A549 (cell line): Measurements from ENCODE around the gene CFAP298. TPM values are rescaled to one million over a fixed set of nuclear protein-coding genes. Genes with fewer than 3 reads are reported as not detected.
A peak's percentile ranks its signal among the peaks of the same experiment; 100 is the strongest.

Source experiments
- ATAC-seq, 2 experiments: fragments of 200-7000 bp in 1 of 2; fragments of >200 bp in 1 of 2; cut with Nextera tagmentation in 1 of 2; cut with Tn5 transposase in 1 of 2; 3 replicates each; pipeline versions ENCODE4 v1.8.0 to v1.9.1; 2018 to 2020; ENCODE audit warnings: mild to moderate bottlenecking in 1 of 2, moderate library complexity in 1 of 2
- CTCF ChIA-PET: fragments of 300-600 bp; sonication (Branson Sonifier 250); formaldehyde crosslinking; extraction: SDS; loops from one replicate; lab custom pipeline; 2021; ENCODE audit warnings: antibody characterized with exemption, inconsistent platforms; lab: Yijun Ruan, JAX
- POLR2A ChIA-PET: fragments of 350-600 bp; formaldehyde crosslinking; extraction: SDS; loops from one replicate; lab custom pipeline; 2021; ENCODE audit warnings: antibody characterized with exemption, inconsistent platforms; lab: Yijun Ruan, JAX
- DNase-seq, 2 experiments: peaks; one replicate each; pipeline versions ENCODE4 v3.0.0 to v3.0.0-alpha.2; 2011 to 2016; ENCODE audit warnings: low read depth in 1 of 2, low spot score in 1 of 2
- FAIRE-seq: peaks from 2 replicates; lab custom pipeline; 2011; peaks lifted over from hg19 to GRCh38; lab: Jason Lieb, UNC
- H3K27ac ChIP-seq, 2 experiments: fragments of >200 bp; sonication (Bioruptor Twin); formaldehyde crosslinking; 3 replicates each; pipeline ENCODE4 v1.5.1; 2016 to 2017
- H3K4me1 ChIP-seq: fragments of >200 bp; sonication (Bioruptor Twin); formaldehyde crosslinking; 3 replicates; pipeline ENCODE4 v1.6.1; 2016
- H3K4me2 ChIP-seq: fragments of >200 bp; sonication (Bioruptor Twin); formaldehyde crosslinking; 3 replicates; pipeline ENCODE4 v1.6.1; 2016
- H3K4me3 ChIP-seq: fragments of >200 bp; sonication (Bioruptor Twin); formaldehyde crosslinking; 3 replicates; pipeline ENCODE4 v1.5.1; 2016
- H3K9me3 ChIP-seq: fragments of >200 bp; sonication (Bioruptor Twin); formaldehyde crosslinking; 3 replicates; pipeline ENCODE4 v1.6.1; 2016
- CBX2 ChIP-seq: fragments of 200-600 bp; sonication (generic); IDR thresholded peaks from 2 replicates; pipeline ENCODE4 v1.6.1; 2016; ENCODE audit warnings: low read depth, mild to moderate bottlenecking, borderline replicate concordance
- CEBPB ChIP-seq, 2 experiments: fragments of >200 bp in 1 of 2; sonication (Bioruptor Twin) in 1 of 2; formaldehyde crosslinking in 1 of 2; IDR thresholded peaks; 2 replicates each; pipeline ENCODE4 v1.6.1; 2012 to 2016
- CHD2 ChIP-seq: fragments of 150-350 bp; IDR thresholded peaks from 2 replicates; pipeline ENCODE4 v1.6.1; 2014; ENCODE audit warnings: low read length; ENCODE audit not compliant: partially characterized antibody
- EP300 ChIP-seq, 2 experiments: fragments of >200 bp; sonication (Bioruptor Twin); formaldehyde crosslinking; IDR thresholded peaks; 2 replicates in 1 of 2; 3 replicates in 1 of 2; pipeline ENCODE4 v1.6.1; 2016 to 2017
- FOSL2 ChIP-seq, 2 experiments: fragments of 450-650 bp in 1 of 2; fragments of >200 bp in 1 of 2; sonication (Bioruptor Twin) in 1 of 2; formaldehyde crosslinking; IDR thresholded peaks; 2 replicates each; pipeline versions ENCODE4 v1.5.0 to v1.6.1; 2016 to 2020; ENCODE audit warnings: mild to moderate bottlenecking in 1 of 2, moderate library complexity in 1 of 2
- FOXS1 ChIP-seq: fragments of 250-450 bp; sonication (Bioruptor Pico); IDR thresholded peaks from 2 replicates; pipeline ENCODE4 v1.5.0; 2020; ENCODE audit warnings: mild to moderate bottlenecking, moderate library complexity
- HOXB5 ChIP-seq: fragments of 250-450 bp; sonication (Bioruptor Pico); IDR thresholded peaks from 2 replicates; pipeline ENCODE4 v1.5.0; 2020; ENCODE audit warnings: mild to moderate bottlenecking, moderate library complexity
- JUN ChIP-seq, 2 experiments: fragments of >200 bp; sonication (Bioruptor Twin); formaldehyde crosslinking; IDR thresholded peaks; 2 replicates in 1 of 2; 3 replicates in 1 of 2; pipeline ENCODE4 v1.6.1; 2016 to 2017
- JUNB ChIP-seq: fragments of >200 bp; sonication (Bioruptor Twin); formaldehyde crosslinking; IDR thresholded peaks from 2 replicates; pipeline ENCODE4 v1.6.1; 2016
- NFE2L2 ChIP-seq: fragments of 150-350 bp; conservative IDR thresholded peaks from 2 replicates; pipeline ENCODE4 v1.6.1; 2014; ENCODE audit warnings: low read length
- PHF8 ChIP-seq: fragments of 200-600 bp; sonication (generic); IDR thresholded peaks from 2 replicates; pipeline ENCODE4 v1.6.1; 2016; ENCODE audit warnings: low read depth, mild to moderate bottlenecking, antibody characterized with exemption, moderate library complexity, borderline replicate concordance
- RAD21 ChIP-seq, 2 experiments: fragments of >200 bp in 1 of 2; sonication (Bioruptor Twin) in 1 of 2; formaldehyde crosslinking in 1 of 2; IDR thresholded peaks in 1 of 2; conservative IDR thresholded peaks in 1 of 2; 2 replicates in 1 of 2; 3 replicates in 1 of 2; pipeline ENCODE4 v1.6.1; 2012 to 2018; ENCODE audit warnings: inconsistent platforms in 1 of 2
- RARB ChIP-seq: fragments of 250-450 bp; sonication (Bioruptor Pico); IDR thresholded peaks from 2 replicates; pipeline ENCODE4 v1.8.0; 2021; ENCODE audit warnings: mild to moderate bottlenecking, moderate library complexity
- RCOR1 ChIP-seq: fragments of 150-350 bp; IDR thresholded peaks from 2 replicates; pipeline ENCODE4 v1.6.1; 2014; ENCODE audit warnings: antibody characterized with exemption, low read length, low read depth
- TP53 ChIP-seq: fragments of 250-450 bp; sonication (Bioruptor Pico); IDR thresholded peaks from 2 replicates; pipeline ENCODE4 v1.5.0; 2021; ENCODE audit warnings: mild to moderate bottlenecking, moderate library complexity
- ZFP36 ChIP-seq: fragments of 450-650 bp; IDR thresholded peaks from 2 replicates; pipeline ENCODE4 v1.6.1; 2014; ENCODE audit warnings: borderline replicate concordance; ENCODE audit not compliant: partially characterized antibody
- WGBS: methylation state at CpG from one replicate; pipeline ENCODE4 v1.1.6; 2017; ENCODE audit errors: missing lambda C conversion rate; 5-methylcytosine and 5-hydroxymethylcytosine counted together
- polyA plus RNA-seq, 4 experiments: library from polyadenylated mRNA; depleted of rRNA in 3 of 4; stranded (reverse); fragments of >200 nt; fragmentation: RNase III in 1 of 4; extraction: RNeasy Plus Mini Kit Qiagen cat#74134 plus additional on column Dnase treatment in 1 of 4; gene quantifications; 2 replicates in 3 of 4; 3 replicates in 1 of 4; pipeline ENCODE4 v1.2.3, GENCODE V29; 2011 to 2017
- TF ChIP-seq, protein P1 (sequence below): IDR thresholded peaks from 2 replicates; pipeline ENCODE4 v1.6.1; 2012
- TF ChIP-seq, protein P2 (sequence below): fragments of 450-650 bp; IDR thresholded peaks from 2 replicates; pipeline ENCODE4 v1.6.1; 2014; ENCODE audit warnings: antibody characterized with exemption
- TF ChIP-seq, protein P3 (sequence below): fragments of 200-600 bp; sonication (generic); IDR thresholded peaks from 2 replicates; pipeline ENCODE4 v1.6.1; 2016; ENCODE audit warnings: antibody characterized with exemption, mild to moderate bottlenecking, moderate library complexity
- TF ChIP-seq, protein P4 (sequence below): fragments of >200 bp; sonication (Bioruptor Twin); formaldehyde crosslinking; IDR thresholded peaks from 3 replicates; pipeline ENCODE4 v1.6.1; 2016

CFAP298 gene
- polyA plus RNA-seq, 2 of the 4 experiments (the other 2 are of a cell fraction), result 35.6 to 42.3 TPM

DNA sequence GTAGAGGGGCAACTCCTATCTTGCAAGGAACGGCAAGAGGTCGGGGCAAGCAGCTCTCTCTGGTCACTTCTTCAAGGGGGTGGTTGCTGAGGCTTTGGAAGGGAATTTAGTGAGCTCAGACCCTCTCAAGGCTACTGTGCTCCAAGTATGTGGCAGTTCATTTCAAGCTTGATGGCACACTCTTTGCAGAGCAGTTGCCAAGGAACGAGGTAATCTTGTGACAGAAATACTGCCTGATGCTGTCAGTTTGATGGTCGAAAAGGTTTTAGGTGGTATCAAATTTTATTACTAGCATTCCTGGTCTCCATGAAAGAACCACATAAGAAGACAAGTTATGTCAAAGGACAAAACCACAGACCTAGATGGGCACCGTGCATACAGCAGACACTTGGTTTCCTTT, 13.1 kb downstream of the CFAP298 start:
- H3K4me2 ChIP-seq, result no peak overlapping the region
- H3K27ac ChIP-seq, result no peak overlapping the region
- H3K9me3 ChIP-seq, result no peaks in the 10 kb centered on the region
- peaks cover 14% of the 10 kb centered on the region; the same call in 2 of the 3 replicates for H3K4me1 ChIP-seq
- CTCF ChIA-PET, result interaction anchor here (0.6 to 5.2 kb wide), 9 partner anchors 10 to 287 kb away, joined by 3 to 100 read pairs (median 3); partner anchors contain the start of gene EVA1C
- DNase-seq, result no peak
- POLR2A ChIA-PET, result no interaction called here
- H3K4me3 ChIP-seq, result no peak overlapping the region
- no peak for TF ChIP-seq FOXS1 (CRISPR knock-in tag)
- no peak for FAIRE-seq
- ATAC-seq, result no peak
- 92% methylated on average over 5 of the region's 5 CpGs for WGBS

DNA sequence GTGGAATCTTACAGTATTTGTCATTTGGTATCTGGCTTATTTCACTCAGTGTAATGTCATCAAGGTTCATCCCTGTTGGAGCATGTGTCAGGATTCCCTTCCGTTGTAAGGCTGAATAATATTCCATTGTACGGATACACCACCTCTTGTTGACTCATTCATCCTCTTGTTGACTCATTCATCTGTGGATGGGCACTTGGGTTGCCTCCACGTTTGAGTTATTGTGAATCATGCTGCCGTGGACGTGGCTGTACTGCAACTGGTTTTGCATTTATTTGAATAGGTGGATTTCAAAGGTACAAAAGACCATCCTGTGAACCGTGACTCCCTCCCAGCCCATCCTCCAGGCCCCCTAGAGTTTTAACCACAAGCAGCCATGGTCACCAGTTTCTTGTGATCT, 15.0 kb downstream of the CFAP298 start:
- ChIA-PET CTCF (interaction anchor here (5.1 kb wide), 1 partner anchor 193 kb away, joined by 100 read pairs; no protein-coding TSS in a partner anchor), POLR2A (no interaction called here)
- ATAC-seq (peak; percentile 65 to 88), FAIRE-seq (no peak), DNase-seq (peak; percentile 12 to 56)
- 3% methylated on average over 5 of the region's 6 CpGs for WGBS
- H3K4me1 ChIP-seq, result peaks cover 14% of the 10 kb centered on the region; the same call in 2 of the 3 replicates
- peak overlapping the region in 1 of 2 experiments; percentile 73; a peak in 3 of 6 replicates for H3K27ac ChIP-seq
- H3K4me3 ChIP-seq, result no peak overlapping the region
- peak overlapping the region; percentile 24; the same call in 2 of the 3 replicates for H3K4me2 ChIP-seq
- TF ChIP-seq, protein P1, sequence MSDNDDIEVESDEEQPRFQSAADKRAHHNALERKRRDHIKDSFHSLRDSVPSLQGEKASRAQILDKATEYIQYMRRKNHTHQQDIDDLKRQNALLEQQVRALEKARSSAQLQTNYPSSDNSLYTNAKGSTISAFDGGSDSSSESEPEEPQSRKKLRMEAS, result peak; percentile 21; the same call in 1 of the 2 replicates
- TF ChIP-seq CBX2 (no peak), FOSL2 (IDR thresholded peaks at IDR 0.05) (peak; percentile 63), FOSL2 (CRISPR knock-in tag; IDR thresholded peaks at IDR 0.05) (peak; percentile 47), CHD2 (no peak), JUNB (peak; percentile 17; the same call in 1 of the 2 replicates), ZFP36 (no peak)
- no peaks in the 10 kb centered on the region for H3K9me3 ChIP-seq

DNA sequence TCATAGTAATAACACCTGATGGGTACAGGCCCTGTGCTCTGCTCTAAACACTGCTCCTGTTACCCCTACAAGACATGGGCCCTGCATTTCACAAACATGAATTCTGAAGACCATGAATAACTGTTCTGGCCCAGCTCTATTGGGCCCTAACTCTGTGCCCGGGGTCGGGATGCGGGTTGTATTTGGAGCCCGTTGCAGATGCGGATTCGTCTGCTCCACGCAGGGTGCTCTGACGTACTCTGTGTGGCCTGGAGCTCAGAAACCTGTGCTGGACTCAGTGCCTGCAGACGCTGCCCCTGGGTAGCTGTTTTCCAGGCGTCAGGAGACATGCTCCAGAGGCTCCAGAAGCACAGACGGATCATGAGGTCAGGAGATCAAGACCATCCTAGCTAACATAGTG, 16.7 kb downstream of the CFAP298 start:
- FAIRE-seq, result no peak
- TF ChIP-seq, protein P2, sequence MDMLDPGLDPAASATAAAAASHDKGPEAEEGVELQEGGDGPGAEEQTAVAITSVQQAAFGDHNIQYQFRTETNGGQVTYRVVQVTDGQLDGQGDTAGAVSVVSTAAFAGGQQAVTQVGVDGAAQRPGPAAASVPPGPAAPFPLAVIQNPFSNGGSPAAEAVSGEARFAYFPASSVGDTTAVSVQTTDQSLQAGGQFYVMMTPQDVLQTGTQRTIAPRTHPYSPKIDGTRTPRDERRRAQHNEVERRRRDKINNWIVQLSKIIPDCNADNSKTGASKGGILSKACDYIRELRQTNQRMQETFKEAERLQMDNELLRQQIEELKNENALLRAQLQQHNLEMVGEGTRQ, result no peak
- DNase-seq, result no peak
- H3K4me2 ChIP-seq, result no peak overlapping the region
- POLR2A ChIA-PET, result no interaction called here
- CTCF ChIA-PET, result no interaction called here
- peaks cover 14% of the 10 kb centered on the region; the same call in 2 of the 3 replicates for H3K4me1 ChIP-seq
- H3K27ac ChIP-seq, result no peak overlapping the region
- no peaks in the 10 kb centered on the region for H3K9me3 ChIP-seq
- H3K4me3 ChIP-seq, result no peak overlapping the region
- 93% methylated on average over 9 of the region's 11 CpGs for WGBS
- ATAC-seq, result no peak

DNA sequence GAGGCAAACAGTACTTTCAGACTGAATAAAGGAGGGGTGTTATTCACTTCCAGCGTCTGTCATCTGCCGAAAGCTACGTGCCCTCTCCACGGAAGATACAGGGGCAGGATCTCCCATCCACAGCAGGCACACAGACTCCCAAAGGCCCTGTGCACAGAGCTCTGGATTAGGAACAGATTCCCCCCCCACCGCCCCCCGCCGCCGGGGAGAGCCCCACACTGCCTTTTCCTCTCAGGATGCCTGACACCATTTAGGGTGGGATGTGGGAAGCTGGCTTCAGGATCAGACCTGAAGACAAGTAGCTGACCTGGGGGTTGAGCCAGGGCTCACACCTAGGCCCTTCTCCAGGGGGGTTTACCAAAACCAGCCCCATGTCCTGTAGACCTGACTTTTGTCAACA, 18.5 kb downstream of the CFAP298 start:
- no peak for ATAC-seq
- no peak for FAIRE-seq
- TF ChIP-seq CEBPB (IDR thresholded peaks at IDR 0.05) (no peak), PHF8 (no peak), RARB (CRISPR knock-in tag) (no peak), NFE2L2 (no peak), TP53 (CRISPR knock-in tag) (no peak), RAD21 (conservative IDR thresholded peaks at IDR 0.05 in 1 of 2, IDR thresholded peaks at IDR 0.05 in 1 of 2) (no peak), JUN (IDR thresholded peaks at IDR 0.05) (no peak), EP300 (IDR thresholded peaks at IDR 0.05) (no peak), RCOR1 (no peak), JUNB (no peak), HOXB5 (CRISPR knock-in tag) (no peak), CHD2 (no peak)
- TF ChIP-seq, protein P3, sequence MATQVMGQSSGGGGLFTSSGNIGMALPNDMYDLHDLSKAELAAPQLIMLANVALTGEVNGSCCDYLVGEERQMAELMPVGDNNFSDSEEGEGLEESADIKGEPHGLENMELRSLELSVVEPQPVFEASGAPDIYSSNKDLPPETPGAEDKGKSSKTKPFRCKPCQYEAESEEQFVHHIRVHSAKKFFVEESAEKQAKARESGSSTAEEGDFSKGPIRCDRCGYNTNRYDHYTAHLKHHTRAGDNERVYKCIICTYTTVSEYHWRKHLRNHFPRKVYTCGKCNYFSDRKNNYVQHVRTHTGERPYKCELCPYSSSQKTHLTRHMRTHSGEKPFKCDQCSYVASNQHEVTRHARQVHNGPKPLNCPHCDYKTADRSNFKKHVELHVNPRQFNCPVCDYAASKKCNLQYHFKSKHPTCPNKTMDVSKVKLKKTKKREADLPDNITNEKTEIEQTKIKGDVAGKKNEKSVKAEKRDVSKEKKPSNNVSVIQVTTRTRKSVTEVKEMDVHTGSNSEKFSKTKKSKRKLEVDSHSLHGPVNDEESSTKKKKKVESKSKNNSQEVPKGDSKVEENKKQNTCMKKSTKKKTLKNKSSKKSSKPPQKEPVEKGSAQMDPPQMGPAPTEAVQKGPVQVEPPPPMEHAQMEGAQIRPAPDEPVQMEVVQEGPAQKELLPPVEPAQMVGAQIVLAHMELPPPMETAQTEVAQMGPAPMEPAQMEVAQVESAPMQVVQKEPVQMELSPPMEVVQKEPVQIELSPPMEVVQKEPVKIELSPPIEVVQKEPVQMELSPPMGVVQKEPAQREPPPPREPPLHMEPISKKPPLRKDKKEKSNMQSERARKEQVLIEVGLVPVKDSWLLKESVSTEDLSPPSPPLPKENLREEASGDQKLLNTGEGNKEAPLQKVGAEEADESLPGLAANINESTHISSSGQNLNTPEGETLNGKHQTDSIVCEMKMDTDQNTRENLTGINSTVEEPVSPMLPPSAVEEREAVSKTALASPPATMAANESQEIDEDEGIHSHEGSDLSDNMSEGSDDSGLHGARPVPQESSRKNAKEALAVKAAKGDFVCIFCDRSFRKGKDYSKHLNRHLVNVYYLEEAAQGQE, result no peak
- TF ChIP-seq, protein P2, result no peak
- TF ChIP-seq, protein P4, sequence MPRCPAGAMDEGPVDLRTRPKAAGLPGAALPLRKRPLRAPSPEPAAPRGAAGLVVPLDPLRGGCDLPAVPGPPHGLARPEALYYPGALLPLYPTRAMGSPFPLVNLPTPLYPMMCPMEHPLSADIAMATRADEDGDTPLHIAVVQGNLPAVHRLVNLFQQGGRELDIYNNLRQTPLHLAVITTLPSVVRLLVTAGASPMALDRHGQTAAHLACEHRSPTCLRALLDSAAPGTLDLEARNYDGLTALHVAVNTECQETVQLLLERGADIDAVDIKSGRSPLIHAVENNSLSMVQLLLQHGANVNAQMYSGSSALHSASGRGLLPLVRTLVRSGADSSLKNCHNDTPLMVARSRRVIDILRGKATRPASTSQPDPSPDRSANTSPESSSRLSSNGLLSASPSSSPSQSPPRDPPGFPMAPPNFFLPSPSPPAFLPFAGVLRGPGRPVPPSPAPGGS, result no peak

More for the DNA sequence above, 18.5 kb downstream of the CFAP298 start:
- no peak for DNase-seq
- H3K4me1 ChIP-seq, result peaks cover 14% of the 10 kb centered on the region; the same call in 2 of the 3 replicates
- CTCF ChIA-PET, result interaction anchor here (1.2 to 1.5 kb wide), 2 partner anchors 190 to 192 kb away, joined by 3 to 5 read pairs; no protein-coding TSS in a partner anchor
- H3K4me2 ChIP-seq, result no peak overlapping the region
- H3K27ac ChIP-seq, result no peak overlapping the region
- H3K4me3 ChIP-seq, result no peak overlapping the region
- POLR2A ChIA-PET, result no interaction called here
- no peaks in the 10 kb centered on the region for H3K9me3 ChIP-seq
- 78% methylated on average over 4 of the region's 8 CpGs for WGBS
